GM19324 (cell line): ENCODE results near the gene C1QTNF1.

Experiments
- ATAC-seq: cut with Tn5 transposase; IDR thresholded peaks from one replicate; pipeline ENCODE4 v1.9.1; 2021; ENCODE audit warnings: mild to moderate bottlenecking, moderate library complexity; ENCODE audit not compliant: unreplicated experiment, low FRiP score

C1QTNF1 gene

GRCh38 chr17:79088997-79089328, 65.0 kb downstream of the C1QTNF1 start:
- ATAC-seq: no peak

- ATAC-seq: no peak
Measured at GRCh38 chr17:79089720-79090442, 65.9 kb downstream of the C1QTNF1 start.

DNA sequence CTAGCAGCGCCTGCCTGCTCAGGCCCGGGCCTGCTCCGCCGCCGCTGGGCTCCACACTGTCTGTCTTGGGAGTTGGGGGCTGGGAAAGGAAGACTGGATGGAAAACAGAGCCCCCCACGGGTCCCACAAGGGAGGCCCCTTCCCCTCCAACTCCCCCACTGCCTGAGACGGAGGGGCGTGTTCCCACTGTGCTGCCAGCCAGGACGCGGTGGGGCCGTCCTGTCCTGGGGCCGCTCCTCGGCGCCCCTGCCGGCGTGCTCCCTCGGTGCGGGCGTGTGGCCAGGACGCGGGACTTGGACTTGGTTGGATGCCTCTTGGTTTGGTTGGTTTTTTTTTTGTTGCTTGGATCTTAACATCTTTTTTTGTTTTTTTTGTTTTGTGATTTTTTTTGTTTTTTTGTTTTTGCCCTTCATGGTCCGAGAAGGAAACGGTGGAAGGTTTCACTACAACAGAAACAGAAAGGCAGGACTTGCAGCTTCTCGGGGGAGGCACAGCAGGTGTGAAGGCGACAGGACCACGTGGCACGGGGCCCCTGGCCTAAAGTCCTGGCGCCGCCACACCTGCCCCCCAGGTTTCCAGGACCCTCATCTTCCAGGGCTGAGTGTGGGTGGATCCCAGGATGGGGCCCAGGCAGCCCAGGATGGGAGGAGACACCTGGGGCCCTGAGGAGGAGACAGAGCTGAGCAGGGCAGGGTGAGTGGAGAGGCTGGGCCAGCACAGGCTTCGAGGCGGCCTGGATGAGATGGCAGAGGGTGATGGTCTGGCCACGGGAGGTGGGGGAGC, 66.7 kb downstream of the C1QTNF1 start:
- no peak for ATAC-seq

- ATAC-seq: no peak
Measured at GRCh38 chr17:79091226-79091670, 67.3 kb downstream of the C1QTNF1 start.

GRCh38 chr17:79092567-79092966, 68.6 kb downstream of the C1QTNF1 start:
- ATAC-seq: no peak

GRCh38 chr17:79093270-79093669, 69.3 kb downstream of the C1QTNF1 start:
- ATAC-seq: no peak

DNA sequence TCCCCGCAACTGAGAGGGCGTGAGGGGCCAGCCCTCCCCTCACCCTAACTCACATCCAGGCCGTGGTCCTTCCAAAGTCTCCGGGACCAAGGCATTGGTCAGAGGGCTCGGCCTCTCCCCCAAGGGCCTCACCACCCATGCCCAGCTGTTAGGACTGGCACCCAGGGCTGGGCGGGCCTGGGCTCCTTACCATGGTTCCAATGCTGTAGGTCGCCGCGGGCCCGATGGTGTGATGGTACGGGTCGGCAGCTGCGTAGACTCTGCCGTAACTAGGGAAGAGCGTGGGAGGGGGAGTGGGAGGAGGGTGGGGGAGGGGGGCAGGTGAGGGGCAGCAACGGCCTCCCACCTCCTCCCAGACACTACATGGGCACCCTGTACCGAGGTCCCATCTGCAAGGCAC, 70.3 kb downstream of the C1QTNF1 start:
- ATAC-seq: no peak

DNA sequence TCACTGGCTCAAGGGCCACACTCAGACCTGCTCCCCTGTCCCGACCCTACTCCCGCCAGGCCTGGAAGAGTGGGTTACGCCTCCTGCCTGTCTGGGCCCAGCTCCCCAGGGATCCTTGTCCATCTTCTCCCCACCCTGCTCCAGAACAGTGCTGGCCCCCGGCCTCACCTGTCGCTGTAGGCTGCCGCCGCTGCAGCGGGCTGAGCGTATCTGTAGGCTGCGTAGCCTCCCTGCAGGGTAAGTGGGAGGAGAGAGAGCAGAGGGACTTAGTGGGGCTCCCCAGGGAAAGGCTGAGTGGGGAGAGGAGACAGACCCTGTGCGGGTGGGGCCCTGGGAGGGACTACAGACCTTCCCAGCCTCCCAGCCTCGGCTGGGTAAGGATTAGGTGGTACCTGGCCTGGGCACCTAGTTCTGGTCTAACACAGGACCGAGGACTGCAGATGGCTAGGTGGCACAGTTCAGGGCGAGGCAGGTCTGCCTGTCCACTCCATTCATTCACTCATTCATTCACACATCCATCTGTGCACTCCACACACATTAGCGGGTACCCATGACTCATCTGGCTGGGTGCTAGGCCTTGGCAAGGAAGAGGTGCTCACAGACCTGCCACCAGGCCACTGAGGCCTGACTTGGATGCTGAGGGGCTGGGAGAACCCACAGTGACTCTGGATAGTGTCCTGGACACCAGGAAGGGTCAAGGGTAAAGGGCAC, 71.5 kb downstream of the C1QTNF1 start:
- no peak for ATAC-seq

DNA sequence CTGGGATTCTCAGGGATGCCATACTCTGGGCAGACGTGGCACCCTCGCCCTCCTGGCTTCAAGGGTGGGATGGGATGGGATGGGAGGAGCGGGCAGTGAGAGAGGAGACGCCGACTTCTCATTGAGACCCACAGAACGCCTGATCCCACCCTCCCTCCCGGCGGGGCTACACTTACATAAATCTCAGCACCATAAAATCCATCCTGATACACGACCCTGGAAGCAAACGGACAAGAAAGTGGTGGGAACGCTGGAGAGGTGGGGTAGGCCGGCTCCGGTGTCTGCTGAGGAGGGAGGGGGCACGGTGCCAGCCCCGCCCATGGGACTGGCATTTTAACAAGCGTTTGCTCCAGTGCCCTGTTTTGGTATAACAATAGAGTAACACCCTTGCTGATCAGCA, 72.5 kb downstream of the C1QTNF1 start:
- no peak for ATAC-seq

DNA sequence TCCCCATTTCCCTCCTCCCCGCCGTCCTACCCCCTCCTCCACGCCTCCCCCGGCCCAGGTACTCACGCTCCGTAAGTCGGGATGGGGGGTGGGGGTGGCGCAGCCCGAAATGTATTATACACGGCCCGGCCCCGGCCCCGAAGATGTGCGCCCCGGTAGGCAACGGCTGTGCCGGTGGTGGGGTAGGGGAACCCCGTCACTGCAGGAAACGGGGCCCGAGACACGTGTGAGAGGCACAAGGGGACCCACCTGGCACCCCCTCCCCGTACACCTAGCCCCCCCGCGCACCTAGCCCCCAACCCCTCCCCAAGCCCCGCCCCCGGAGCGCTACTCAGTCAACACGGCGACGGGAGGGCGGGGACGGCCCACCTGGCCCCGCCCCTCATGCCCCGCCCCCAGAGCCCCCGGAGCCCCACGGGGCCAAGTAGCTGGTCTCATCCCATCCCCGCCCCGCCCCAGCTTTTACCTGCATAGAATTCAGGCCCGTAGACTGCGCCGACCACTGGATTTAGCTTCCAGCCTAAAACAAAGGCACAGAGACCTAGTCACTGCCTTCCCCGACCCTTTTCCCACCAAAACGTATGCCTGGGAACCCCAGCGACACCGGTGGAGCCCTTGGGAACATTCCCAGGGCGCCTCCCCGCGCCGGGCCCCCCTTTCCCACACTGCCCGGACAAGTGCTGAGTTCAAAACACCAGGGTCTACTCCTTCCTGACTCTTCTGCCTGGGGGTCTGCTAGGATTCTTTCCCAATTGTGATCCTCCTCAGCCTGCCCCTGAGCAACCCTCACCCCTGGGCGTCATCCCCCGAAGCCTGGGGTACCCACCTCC, 73.5 kb downstream of the C1QTNF1 start:
- no peak for ATAC-seq

GRCh38 chr17:79098282-79098867, 74.4 kb downstream of the C1QTNF1 start:
- no peak for ATAC-seq
